Stimulated activated CD4-positive, alpha-beta T cell treated with anti-CD3 and anti-CD28 coated beads, Interleukin-2, amount 100 ng/mL, for 48 hours (primary cell): Measurements from ENCODE around the gene ART3.
"Not testable (repeated sequence)": the region's sequence is repeated elsewhere in the genome, so short reads cannot be mapped to it uniquely, and the experiment has no call there.

ENCODE experiments used
- DNase-seq, 2 donors: peaks; one replicate each; pipeline ENCODE4 v3.0.0-alpha.2; 2020

ART3 gene, protein sequence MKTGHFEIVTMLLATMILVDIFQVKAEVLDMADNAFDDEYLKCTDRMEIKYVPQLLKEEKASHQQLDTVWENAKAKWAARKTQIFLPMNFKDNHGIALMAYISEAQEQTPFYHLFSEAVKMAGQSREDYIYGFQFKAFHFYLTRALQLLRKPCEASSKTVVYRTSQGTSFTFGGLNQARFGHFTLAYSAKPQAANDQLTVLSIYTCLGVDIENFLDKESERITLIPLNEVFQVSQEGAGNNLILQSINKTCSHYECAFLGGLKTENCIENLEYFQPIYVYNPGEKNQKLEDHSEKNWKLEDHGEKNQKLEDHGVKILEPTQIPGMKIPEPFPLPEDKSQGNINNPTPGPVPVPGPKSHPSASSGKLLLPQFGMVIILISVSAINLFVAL

GRCh38 chr4:76074468-76074867 lies at the start of gene ART3:
Gene ART3 (plus strand): TSS chr4:76074709. CDS start chr4:76075890, 1,181 bp downstream.
- no peak for DNase-seq

DNA sequence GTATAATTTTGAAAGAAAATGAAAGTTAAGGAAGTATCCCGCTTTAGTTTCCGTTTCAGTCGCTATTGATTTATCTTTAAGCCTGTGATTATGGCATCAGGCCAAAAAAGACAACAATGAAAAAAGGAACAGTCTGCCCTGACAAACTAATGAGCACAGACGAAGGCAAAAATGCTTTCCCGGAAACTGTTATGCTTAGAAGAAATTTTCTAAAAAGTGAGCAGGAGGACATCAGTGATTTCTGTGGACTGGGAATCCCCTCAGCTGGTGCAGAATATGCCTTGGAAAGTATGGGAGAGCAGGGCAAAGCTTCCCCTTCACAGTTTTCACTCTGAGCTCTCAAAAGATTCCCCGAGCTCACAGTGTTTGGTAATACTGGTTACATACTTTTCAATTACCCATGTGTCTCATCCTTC lies 46.2 kb upstream of the ART3 start:
- no peak for DNase-seq

GRCh38 chr4:76029300-76029699 lies 45.2 kb upstream of the ART3 start:
- no peak for DNase-seq

- no peak for DNase-seq
These were observed 39.4 kb upstream of the ART3 start for GRCh38 chr4:76035141-76035540.

DNA sequence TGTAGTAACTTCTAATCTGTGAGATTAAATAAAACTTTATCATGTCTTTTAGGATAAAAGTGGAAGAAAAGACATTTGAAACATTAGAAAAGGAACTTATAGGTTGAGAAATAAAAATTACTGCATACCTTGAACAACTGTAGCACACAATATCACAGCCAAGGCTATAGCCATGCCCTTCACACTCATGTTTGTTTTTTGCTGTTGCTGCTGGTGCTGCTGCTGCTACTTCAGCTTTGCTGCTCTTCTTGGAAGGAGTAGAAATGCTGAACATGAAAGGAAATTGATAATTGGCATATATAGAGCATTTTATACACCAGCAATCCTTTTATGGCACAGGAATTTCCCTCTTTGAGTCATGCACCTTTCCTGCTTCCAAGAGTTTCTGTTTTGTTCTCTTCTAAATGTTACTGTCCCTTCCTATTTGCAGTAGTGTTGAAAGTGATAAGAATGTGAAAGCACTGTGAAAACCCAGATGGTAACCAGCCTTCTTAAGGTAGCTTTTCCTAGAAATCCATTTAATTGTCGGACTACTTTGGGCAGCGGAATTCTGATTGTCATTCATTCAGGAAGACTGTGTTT lies 38.6 kb upstream of the ART3 start, which contains the start of gene CXCL11:
Gene CXCL11, minus strand, starts transcription at position 272 of the 582 bp plus-strand sequence. Its CDS starts 83 bp downstream, at position 189.
- no peak for DNase-seq

- no peak for DNase-seq
These were observed 37.7 kb upstream of the ART3 start for GRCh38 chr4:76036855-76037254.

- not testable (repeated sequence) for DNase-seq
These were observed 32.1 kb upstream of the ART3 start for GRCh38 chr4:76042241-76042998.

DNA sequence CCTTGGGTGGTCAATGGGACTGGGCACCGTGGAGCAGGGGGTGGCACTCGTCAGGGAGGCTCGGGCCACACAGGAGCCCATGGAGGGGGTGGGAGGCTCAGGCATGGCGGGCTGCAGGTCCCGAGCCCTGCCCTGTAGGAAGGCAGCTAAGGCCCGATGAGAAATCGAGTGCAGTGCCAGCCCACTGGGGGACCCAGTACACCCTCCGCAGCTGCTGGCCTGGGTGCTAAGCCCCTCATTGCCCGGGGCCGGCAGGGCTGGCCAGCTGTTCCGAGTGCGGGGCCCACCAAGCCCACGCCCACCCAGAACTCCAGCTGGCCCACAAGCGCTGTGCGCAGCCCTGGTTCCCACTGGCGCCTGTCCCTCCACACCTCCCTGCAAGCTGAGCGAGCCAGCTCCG lies 31.2 kb upstream of the ART3 start:
- DNase-seq = not testable (repeated sequence)

DNA sequence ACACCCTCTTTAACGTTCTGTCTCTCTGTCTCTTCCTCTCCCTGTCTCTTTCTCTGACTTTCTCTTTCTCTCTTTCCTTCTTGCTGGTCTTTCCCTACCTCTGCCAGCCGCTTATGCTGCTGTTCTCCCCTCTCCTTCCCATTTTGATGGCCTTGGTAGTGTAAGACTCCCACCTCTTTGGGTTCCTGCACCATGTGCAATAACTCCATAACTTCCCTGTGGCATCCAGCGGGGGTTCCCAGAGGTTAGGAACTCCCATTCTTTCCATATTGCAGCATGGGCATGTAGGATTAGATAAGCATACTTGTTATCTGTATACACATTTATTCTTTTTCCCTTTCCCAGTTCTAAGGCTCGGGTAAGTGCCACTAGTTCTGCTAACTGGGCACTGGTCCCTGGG lies 29.8 kb upstream of the ART3 start:
- DNase-seq = not testable (repeated sequence)

DNA sequence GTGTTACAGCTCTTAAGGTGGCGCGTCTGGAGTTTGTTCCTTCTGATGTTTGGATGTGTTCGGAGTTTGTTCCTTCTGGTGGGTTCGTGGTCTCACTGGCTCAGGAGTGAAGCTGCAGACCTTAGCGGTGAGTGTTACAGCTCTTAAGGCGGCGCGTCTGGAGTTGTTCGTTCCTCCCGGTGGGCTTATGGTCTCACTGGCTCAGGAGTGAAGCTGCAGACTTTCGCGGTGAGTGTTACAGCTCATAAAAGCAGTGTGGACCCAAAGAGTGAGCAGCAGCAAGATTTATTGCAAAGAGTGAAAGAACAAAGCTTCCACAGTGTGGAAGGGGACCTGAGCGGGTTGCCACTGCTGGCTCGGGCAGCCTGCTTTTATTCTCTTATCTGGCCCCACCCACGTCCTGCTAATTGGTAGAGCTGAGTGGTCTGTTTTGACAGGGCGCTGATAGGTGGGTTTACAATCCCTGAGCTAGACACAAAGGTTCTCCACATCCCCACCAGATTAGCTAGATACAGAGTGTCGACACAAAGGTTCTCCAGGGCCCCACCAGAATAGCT lies 24.6 kb upstream of the ART3 start:
- not testable (repeated sequence) for DNase-seq

- not testable (repeated sequence) for DNase-seq
These were observed 23.9 kb upstream of the ART3 start for GRCh38 chr4:76050560-76051050.

- no peak for DNase-seq
These were observed 20.8 kb upstream of the ART3 start for GRCh38 chr4:76053730-76054129.

- peak in 1 of 2 donors; percentile 7 for DNase-seq
These were observed 19.5 kb upstream of the ART3 start for GRCh38 chr4:76055016-76055415.

- no peak for DNase-seq
These were observed 19.1 kb upstream of the ART3 start for GRCh38 chr4:76055421-76055820.

DNA sequence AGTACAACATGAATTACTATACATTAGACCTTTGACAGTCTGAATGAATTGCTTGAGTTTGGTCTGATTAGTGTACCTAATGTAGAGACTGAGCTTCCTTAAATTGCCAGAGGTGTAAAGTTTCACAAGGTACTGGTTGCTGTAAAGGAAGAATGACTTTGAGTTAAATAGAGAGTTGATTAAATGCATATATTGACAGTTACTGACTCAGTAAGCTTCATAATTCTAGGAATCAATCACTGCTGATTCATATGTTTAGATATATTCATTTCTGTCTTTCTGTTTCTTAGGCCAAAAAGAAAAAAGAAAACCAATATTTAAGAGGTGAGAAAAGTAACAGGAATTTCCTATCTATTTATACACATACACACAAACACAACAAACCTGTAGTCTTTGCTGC lies 16.2 kb upstream of the ART3 start:
- DNase-seq = no peak

GRCh38 chr4:76058888-76059426 lies 15.6 kb upstream of the ART3 start:
- no peak for DNase-seq

DNA sequence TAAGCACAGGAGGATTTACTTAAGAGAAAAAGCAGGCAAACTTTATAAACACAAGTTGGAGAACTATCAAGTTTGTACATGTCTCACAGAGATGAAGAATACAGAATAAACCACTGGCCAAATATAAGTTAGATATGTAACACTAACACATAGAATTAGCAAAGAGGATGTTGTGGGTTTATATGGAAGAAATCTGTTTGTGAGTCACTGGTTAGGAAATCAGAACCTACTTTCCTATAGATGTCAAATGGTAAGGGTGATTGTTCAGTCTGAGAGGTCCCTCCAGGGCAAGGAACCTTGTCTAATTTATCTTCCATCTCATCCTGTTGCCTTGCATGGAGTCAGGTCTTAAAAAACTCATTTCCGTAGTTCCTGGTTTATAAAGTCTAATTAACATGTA lies 14.8 kb upstream of the ART3 start:
- DNase-seq = no peak

- no peak for DNase-seq
These were observed 14.0 kb upstream of the ART3 start for GRCh38 chr4:76060506-76060905.

GRCh38 chr4:76061421-76061820 lies 13.1 kb upstream of the ART3 start:
- DNase-seq = no peak

- no peak for DNase-seq
These were observed 12.5 kb upstream of the ART3 start for GRCh38 chr4:76061982-76062381.

DNA sequence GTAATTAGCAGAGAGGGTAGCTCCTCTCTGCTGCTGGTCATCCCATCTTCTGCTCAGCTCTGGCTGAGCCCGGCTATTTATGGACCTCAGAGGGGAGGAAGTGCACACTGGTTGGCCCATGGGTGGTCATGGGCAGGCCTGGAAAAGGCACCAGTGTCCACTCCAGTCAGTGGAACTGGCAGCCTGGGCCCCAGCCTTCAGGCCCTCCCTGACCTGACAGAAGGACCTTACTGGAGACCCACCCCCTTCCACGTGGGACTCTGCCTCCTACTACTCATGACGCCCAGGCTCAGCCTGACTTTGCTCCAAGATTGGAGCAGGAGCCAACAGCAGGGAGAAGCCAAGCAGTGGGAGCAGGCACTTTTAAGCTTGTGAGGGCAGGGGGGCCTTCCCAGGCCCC lies 8.0 kb upstream of the ART3 start:
- no peak for DNase-seq

GRCh38 chr4:76067652-76068286 lies 6.7 kb upstream of the ART3 start:
- peak; percentile 67 to 79 for DNase-seq
